HFFc6 (cell line): ENCODE measurements around the gene BUB3. TPM values are rescaled to one million over a fixed set of nuclear protein-coding genes. Genes with fewer than 3 reads are reported as not detected.

Experiments used
- DNase-seq: peaks from one replicate; pipeline ENCODE4 v3.0.0-alpha.2; 2018
- H3K27ac Mint-ChIP-seq: 2 replicates; pipeline ENCODE4 v1.8.0; 2020; ENCODE audit warnings: mild to moderate bottlenecking, mixed read lengths
- H3K27me3 Mint-ChIP-seq: 2 replicates; pipeline ENCODE4 v1.8.0; 2021; ENCODE audit warnings: mild to moderate bottlenecking, moderate library complexity, mixed read lengths; ENCODE audit not compliant: insufficient read depth
- H3K36me3 Mint-ChIP-seq: 2 replicates; pipeline ENCODE4 v1.8.0; 2021; ENCODE audit warnings: low read depth, mixed read lengths
- H3K4me1 Mint-ChIP-seq: 2 replicates; pipeline ENCODE4 v1.8.0; 2020; ENCODE audit warnings: low read depth, mixed read lengths
- H3K4me3 Mint-ChIP-seq: 2 replicates; pipeline ENCODE4 v1.8.0; 2020; ENCODE audit warnings: mild to moderate bottlenecking, moderate library complexity, mixed read lengths
- H3K9me3 Mint-ChIP-seq: 2 replicates; pipeline ENCODE4 v1.8.0; 2020; ENCODE audit warnings: mild to moderate bottlenecking, mixed read lengths
- CTCF ChIP-seq: fragments of 200-600 bp; sonication (generic); IDR thresholded peaks from 2 replicates; pipeline ENCODE4 v1.5.0; 2021; ENCODE audit warnings: antibody characterized with exemption, mild to moderate bottlenecking
- total RNA-seq, 6 experiments: library from RNA; stranded (reverse); fragmentation: NEBNext Ultra II Directional; extraction: Animal tissue kit (Norgen Biotek cat#: 25700); gene quantifications; 2 replicates in 1 of 6; 3 replicates in 5 of 6; pipeline ENCODE4 v1.2.3, GENCODE V29; 2021

BUB3 gene
- total RNA-seq, 6 experiments from 2014 or later = 154 to 214 (median 202) TPM

- peaks cover 24% of the 10 kb centered on the region for H3K4me1 Mint-ChIP-seq
- H3K36me3 Mint-ChIP-seq = peaks cover 11% of the 10 kb centered on the region
- H3K27ac Mint-ChIP-seq = no peak overlapping the region
- no peak for TF ChIP-seq CTCF
- H3K9me3 Mint-ChIP-seq = no peaks in the 10 kb centered on the region
- DNase-seq = no peak
- no peak overlapping the region for H3K4me3 Mint-ChIP-seq
- peaks cover 41% of the 10 kb centered on the region for H3K27me3 Mint-ChIP-seq
Observed at GRCh38 chr10:123150986-123151736, 3.0 kb upstream of the BUB3 start.

- H3K4me1 Mint-ChIP-seq = peaks cover 30% of the 10 kb centered on the region
- H3K27ac Mint-ChIP-seq = no peak overlapping the region
- no peak overlapping the region for H3K4me3 Mint-ChIP-seq
- peaks cover 39% of the 10 kb centered on the region for H3K27me3 Mint-ChIP-seq
- TF ChIP-seq CTCF = no peak
- no peaks in the 10 kb centered on the region for H3K9me3 Mint-ChIP-seq
- no peak for DNase-seq
- H3K36me3 Mint-ChIP-seq = peaks cover 15% of the 10 kb centered on the region
Observed at GRCh38 chr10:123151737-123152135, 2.5 kb upstream of the BUB3 start.

GRCh38 chr10:123153486-123154091 lies 613 bp upstream of the BUB3 start:
- no peaks in the 10 kb centered on the region for H3K9me3 Mint-ChIP-seq
- H3K27ac Mint-ChIP-seq = peak overlapping the region; percentile 98; the same call in 1 of the 2 replicates
- peaks cover 31% of the 10 kb centered on the region for H3K27me3 Mint-ChIP-seq
- peaks cover 49% of the 10 kb centered on the region for H3K4me1 Mint-ChIP-seq
- no peak for DNase-seq
- H3K36me3 Mint-ChIP-seq = peaks cover 33% of the 10 kb centered on the region
- peak overlapping the region; percentile 81; the same call in 1 of the 2 replicates for H3K4me3 Mint-ChIP-seq
- no peak for TF ChIP-seq CTCF

GRCh38 chr10:123154711-123155505 lies 706 bp downstream of the BUB3 start:
- TF ChIP-seq CTCF = no peak
- peak overlapping the region; percentile 81 for H3K4me3 Mint-ChIP-seq
- DNase-seq = peak; percentile 44
- peaks cover 23% of the 10 kb centered on the region for H3K27me3 Mint-ChIP-seq
- peaks cover 40% of the 10 kb centered on the region for H3K36me3 Mint-ChIP-seq
- H3K4me1 Mint-ChIP-seq = peaks cover 55% of the 10 kb centered on the region
- no peaks in the 10 kb centered on the region for H3K9me3 Mint-ChIP-seq
- H3K27ac Mint-ChIP-seq = peak overlapping the region; percentile 98

GRCh38 chr10:123156078-123156477 lies 1.9 kb downstream of the BUB3 start:
- DNase-seq = peak; percentile 39
- H3K9me3 Mint-ChIP-seq = no peaks in the 10 kb centered on the region
- H3K27me3 Mint-ChIP-seq = peaks cover 13% of the 10 kb centered on the region
- H3K4me1 Mint-ChIP-seq = peaks cover 65% of the 10 kb centered on the region
- H3K36me3 Mint-ChIP-seq = peaks cover 50% of the 10 kb centered on the region
- peak overlapping the region; percentile 59 for H3K27ac Mint-ChIP-seq
- no peak for TF ChIP-seq CTCF
- peak overlapping the region; percentile 81 for H3K4me3 Mint-ChIP-seq
